T-helper 17 cell (primary cell): ENCODE measurements around the gene CFAP73. TPM values are rescaled to one million over a fixed set of nuclear protein-coding genes. Genes with fewer than 3 reads are reported as not detected.
"Not testable (repeated sequence)": the region's sequence is repeated elsewhere in the genome, so short reads cannot be mapped to it uniquely, and the experiment has no call there.

ENCODE experiments used
- ATAC-seq: fragments of 150-1000 bp; cut with Tn5 transposase; 2 replicates; pipeline ENCODE4 v1.10.0; 2021; ENCODE audit warnings: mild to moderate bottlenecking, moderate library complexity
- DNase-seq, 3 donors: peaks; one replicate each; pipeline versions ENCODE4 v3.0.0 to v3.0.0-alpha.2; 2020 to 2021
- H3K9me3 ChIP-seq: one replicate; pipeline ENCODE4 v1.7.0; 2013; ENCODE audit warnings: low read length, mild to moderate bottlenecking; ENCODE audit not compliant: control insufficient read depth, poor library complexity, severe bottlenecking
- H3K27ac Mint-ChIP-seq: one replicate; pipeline ENCODE4 v1.8.0; 2022; ENCODE audit warnings: mild to moderate bottlenecking, moderate library complexity, mixed read lengths
- H3K27me3 Mint-ChIP-seq: one replicate; pipeline ENCODE4 v1.8.0; 2022; ENCODE audit warnings: mixed read lengths
- H3K36me3 Mint-ChIP-seq: one replicate; pipeline ENCODE4 v1.8.0; 2022; ENCODE audit warnings: low read depth, mixed read lengths
- H3K4me1 Mint-ChIP-seq: one replicate; pipeline ENCODE4 v1.8.0; 2022; ENCODE audit warnings: mild to moderate bottlenecking, mixed read lengths
- H3K4me3 Mint-ChIP-seq: one replicate; pipeline ENCODE4 v1.8.0; 2022; ENCODE audit warnings: mild to moderate bottlenecking, moderate library complexity, mixed read lengths
- total RNA-seq, 4 donors: library from RNA in 2 of 4; stranded (reverse) in 2 of 4; gene quantifications; one replicate each; pipeline ENCODE4 v1.2.3 and lab custom pipeline; 2022 to 2026

Gene CFAP73
- total RNA-seq, 2 donors from 2014 or later: not detected

DNA sequence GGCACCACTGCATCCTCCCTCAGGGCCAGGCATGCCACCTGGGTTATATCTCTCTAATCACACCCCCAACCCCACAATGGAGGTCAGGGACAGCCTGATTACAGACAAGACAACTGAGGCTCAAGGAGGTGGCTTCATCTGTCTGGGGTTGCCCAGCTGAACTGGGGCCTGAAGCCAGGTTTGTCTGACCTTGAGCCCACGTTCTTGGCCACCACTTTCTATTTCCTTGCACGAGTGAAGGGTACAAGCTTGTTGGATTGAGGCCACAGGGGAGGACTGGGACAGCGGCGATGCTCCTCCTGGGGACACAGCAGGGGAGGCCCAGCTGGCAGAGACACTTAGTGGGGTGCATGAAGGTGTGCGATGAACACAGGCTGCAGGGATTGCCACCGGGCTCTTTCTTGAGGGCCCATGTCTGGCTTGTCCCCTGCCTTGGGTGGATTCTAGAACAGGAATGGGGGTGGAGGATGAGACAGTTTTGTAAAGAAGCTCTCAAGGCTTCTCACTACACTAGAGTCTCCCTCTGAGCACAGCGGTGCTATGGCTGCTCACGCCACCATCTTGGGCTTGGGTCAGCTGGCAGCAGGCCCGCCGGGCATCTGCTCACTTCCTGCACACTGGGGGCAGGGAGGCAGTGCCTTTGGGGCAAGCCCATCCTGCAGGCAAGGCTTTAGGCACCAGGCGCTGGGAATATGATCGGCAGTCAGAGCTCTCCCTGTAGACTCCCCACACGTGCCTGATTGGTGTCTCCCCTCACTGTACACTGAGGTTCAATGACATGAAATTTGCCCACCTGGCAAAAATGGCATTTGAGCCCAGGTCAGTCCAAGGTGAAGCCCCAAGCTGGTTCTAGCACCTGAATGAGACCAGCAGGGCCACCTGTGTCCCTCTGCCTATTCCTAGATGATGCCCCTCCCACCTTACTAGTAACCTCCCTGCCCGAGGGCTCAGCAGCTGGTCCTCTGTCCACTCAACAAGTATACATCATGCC, 52.0 kb downstream of the CFAP73 start:
- no peaks in the 10 kb centered on the region for H3K27me3 Mint-ChIP-seq
- H3K27ac Mint-ChIP-seq: no peak overlapping the region
- H3K4me3 Mint-ChIP-seq: no peak overlapping the region
- no peaks in the 10 kb centered on the region for H3K36me3 Mint-ChIP-seq
- H3K4me1 Mint-ChIP-seq: peaks cover 4% of the 10 kb centered on the region
- DNase-seq (no peak), ATAC-seq (no peak)
- no peaks in the 10 kb centered on the region for H3K9me3 ChIP-seq

DNA sequence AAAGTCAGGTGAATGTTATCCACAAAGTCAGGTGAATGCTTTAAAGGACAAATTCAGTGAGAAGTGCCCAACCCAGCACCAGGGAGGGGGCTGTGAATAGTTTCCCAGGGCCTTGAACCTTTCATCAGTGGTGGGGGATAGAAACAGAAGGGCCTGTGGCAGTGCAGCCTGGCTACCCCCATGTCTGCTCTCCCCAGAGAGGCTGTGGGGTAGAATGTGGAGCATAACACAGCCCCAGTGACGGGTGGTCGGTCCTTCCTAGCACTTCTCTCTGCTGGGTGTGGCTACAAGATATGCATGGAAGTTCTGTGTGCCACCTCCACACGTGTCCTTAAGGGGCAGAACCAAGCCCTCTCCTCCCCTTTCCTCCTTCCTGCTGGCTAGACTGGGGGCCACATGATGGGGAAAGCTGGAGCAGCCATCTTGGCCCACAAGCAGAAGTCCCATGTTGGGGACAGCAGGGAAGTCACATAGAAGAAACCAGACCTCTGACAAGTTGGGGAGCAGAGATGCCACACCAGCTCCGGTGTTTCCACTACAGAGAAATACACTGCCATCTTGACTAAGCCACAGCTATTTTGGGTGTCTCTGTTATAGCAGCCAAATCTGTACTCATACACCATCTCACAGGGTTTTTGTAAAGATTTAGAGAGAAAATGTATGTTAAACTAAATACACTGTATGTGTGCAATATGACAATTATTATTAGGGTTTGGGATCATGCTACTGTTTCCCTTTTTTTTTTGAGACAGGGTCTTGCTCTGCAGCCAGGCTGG, 53.0 kb downstream of the CFAP73 start:
- DNase-seq (no peak), ATAC-seq (no peak)
- Mint-ChIP-seq H3K4me1 (peaks cover 5% of the 10 kb centered on the region), H3K27ac (no peak overlapping the region), H3K4me3 (no peak overlapping the region), H3K27me3 (no peaks in the 10 kb centered on the region), H3K36me3 (no peaks in the 10 kb centered on the region)
- H3K9me3 ChIP-seq: no peaks in the 10 kb centered on the region

DNA sequence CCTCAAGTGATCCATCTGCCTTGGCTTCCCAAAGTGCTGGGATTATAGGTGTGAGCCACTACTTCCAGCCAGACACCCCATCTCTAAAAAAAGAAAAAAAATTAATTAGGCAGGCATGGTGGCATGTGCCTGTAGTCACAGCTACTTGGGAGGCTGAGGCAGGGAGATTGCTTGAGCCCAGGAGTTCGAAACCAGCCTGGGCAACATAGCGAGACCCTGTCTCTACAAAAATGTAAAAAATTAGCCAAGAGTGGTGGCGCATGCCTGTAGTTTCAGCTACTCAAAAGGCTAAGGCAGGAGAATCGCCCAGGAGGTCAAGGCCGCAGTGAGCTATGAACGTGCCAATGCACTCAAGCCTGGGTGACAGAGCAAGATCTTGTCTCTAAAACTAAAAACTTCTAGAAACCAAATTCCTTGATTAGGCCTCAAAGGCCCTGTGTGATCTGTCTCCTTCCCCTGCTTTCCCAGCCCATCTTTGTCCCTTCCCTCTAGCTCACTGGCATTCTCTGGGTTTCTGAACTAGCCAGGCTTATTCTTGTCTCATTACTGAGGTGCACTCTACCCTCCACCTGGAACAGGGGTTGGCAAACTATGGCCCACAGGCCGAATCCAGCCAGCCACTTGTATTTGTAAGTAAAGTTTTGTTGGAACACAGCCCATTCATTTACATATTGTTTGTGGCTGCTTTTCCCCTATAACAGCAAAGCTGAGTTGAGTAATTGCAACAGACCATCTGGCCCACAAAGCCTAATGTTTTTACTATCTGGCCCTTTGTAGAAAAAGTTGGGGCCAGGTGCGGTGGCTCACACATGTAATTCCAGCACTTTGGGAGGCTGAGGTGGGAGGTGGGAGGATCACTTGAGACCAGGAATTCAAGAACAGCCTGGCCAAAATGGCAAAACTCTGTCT, 54.6 kb downstream of the CFAP73 start:
- H3K27ac Mint-ChIP-seq: no peak overlapping the region

DNA sequence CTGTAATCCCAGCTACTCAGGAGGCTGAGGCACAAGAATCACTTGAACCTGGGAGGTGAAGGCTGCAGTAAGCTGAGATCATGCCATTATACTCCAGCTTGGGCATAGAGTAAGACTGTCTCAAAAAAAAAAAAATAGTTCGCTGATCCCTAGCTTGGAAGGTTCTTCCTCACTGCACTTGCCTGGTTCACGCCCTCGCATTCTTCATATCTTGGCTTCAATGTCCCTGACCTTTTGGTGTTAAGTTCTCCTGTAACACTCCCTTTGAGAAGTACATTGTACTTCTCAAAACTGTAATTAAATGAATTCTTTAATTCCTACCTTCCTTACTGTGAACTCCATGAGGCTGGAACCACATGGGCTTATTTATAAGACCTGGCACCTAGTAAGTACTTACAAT, 55.3 kb downstream of the CFAP73 start:
- Mint-ChIP-seq H3K27ac (no peak overlapping the region), H3K36me3 (no peaks in the 10 kb centered on the region), H3K27me3 (no peaks in the 10 kb centered on the region), H3K4me3 (no peak overlapping the region), H3K4me1 (peaks cover 17% of the 10 kb centered on the region)
- ATAC-seq (no peak), DNase-seq (no peak)
- H3K9me3 ChIP-seq: no peaks in the 10 kb centered on the region

More for the DNA sequence above, 54.6 kb downstream of the CFAP73 start:
- no peak for ATAC-seq
- H3K9me3 ChIP-seq: no peaks in the 10 kb centered on the region
- Mint-ChIP-seq H3K4me1 (peaks cover 14% of the 10 kb centered on the region), H3K27me3 (no peaks in the 10 kb centered on the region), H3K36me3 (no peaks in the 10 kb centered on the region), H3K4me3 (no peak overlapping the region)
- no peak for DNase-seq

DNA sequence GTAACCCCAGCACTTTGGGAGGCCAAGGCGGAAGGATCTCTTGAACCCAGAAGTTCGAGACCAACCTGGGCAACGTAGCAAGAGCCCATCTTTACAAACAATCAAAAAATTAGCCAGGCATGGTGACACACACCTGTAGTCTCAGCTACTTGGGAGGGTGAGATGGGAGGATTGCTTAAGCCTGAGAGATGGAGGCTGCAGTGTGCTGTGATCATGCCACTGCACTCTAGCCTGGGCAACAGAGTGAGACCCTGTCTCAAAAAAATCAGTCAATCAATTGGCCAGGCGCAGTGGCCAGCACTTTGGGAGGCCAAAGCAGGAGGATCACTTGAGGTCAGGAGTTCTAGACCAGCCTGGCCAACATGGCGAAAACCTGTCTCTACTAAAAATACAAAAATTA, 57.3 kb downstream of the CFAP73 start:
- not testable (repeated sequence) for H3K36me3 Mint-ChIP-seq, H3K9me3 ChIP-seq, DNase-seq, H3K4me3 Mint-ChIP-seq, H3K27me3 Mint-ChIP-seq, ATAC-seq
- H3K4me1 Mint-ChIP-seq: peaks cover 24% of the 10 kb centered on the region
- peak overlapping the region; percentile 95 for H3K27ac Mint-ChIP-seq

DNA sequence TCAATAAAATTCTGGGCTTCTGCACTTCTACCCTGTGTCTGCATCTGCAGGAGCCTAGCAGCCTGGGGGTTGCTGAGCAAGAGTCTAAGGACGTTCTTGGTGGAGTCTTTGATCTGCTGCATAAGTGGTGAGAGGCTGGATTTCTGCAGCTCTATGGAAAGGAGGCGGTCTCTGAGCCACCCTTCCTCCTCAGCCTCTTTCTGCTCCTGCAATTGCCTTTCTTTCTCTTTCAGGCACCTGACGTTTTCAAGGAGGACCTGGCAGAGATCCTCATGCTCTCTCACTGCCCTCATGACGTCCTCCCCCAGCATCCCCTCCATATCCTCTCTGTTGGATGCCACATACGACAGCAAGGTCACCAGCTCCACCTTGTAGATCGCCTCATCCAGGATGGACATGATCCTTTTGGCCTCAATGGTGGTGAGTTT, 58.1 kb downstream of the CFAP73 start:
- no peaks in the 10 kb centered on the region for H3K36me3 Mint-ChIP-seq
- peak; percentile 35 for ATAC-seq
- H3K27me3 Mint-ChIP-seq: no peaks in the 10 kb centered on the region
- no peaks in the 10 kb centered on the region for H3K9me3 ChIP-seq
- H3K4me3 Mint-ChIP-seq: peak overlapping the region; percentile 89
- DNase-seq: no peak
- peaks cover 24% of the 10 kb centered on the region for H3K4me1 Mint-ChIP-seq
- H3K27ac Mint-ChIP-seq: peak overlapping the region; percentile 95

DNA sequence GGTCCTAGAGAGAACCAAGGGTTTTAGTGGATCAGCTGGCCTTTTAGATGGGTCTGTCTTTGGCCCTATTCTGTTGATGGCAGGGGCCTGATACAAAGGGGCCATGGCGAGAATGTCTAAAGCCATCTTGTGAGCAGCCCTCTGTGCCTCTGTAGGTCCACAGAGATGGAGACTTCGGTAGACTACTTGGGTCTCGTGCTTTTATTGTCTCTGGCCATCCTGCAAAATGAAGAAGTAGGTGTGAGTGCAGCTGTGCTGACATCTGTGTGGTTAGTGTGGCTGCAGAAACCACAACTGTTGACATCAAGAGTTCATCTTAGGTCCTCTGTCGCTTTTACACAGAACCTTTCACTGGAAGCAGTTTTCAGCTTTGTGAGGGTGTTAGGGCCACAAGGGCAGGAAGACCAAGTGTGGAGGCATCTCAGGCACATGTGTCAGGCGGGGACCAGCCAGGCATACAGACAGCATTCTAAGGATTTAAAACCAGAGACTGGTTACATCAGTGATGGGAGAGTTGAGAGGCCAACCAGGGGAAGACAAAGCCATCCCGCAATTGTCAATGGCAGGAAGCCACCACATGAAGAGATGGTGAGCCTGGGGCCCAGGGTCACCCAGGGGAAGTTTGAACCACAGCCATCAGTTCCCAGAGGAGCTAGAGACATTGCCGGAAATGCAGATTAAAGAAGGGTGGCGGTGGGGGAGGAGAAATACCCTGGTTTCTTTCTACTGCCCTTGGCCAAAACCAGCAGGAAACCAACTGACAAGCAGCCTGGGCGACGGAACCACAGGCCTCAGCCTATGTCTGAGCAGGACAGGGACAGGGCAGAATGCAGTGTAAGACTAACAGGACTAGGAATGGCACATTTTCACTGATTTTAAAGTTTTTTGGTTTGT, 58.8 kb downstream of the CFAP73 start:
- Mint-ChIP-seq H3K36me3 (no peaks in the 10 kb centered on the region), H3K27me3 (no peaks in the 10 kb centered on the region), H3K27ac (peak overlapping the region; percentile 95), H3K4me1 (peaks cover 24% of the 10 kb centered on the region), H3K4me3 (peak overlapping the region; percentile 89)
- peak; percentile 79 for ATAC-seq
- no peaks in the 10 kb centered on the region for H3K9me3 ChIP-seq
- peak in 2 of 3 donors; percentile 37 to 40 for DNase-seq

Other genes with a start within 250 kb of the CFAP73 start
- 10 to 100 TPM; 16.0 to 16.2 TPM for gene OAS1, start 242.8 kb upstream of the CFAP73 start, total RNA-seq
- 10 to 100 TPM; 26.6 to 28.6 TPM for gene OAS3, start 211.2 kb upstream of the CFAP73 start, total RNA-seq
- gene OAS2, start 171.2 kb upstream of the CFAP73 start, total RNA-seq: 10 to 100 TPM; 35.4 to 45.3 TPM
- gene DTX1, start 93.0 kb upstream of the CFAP73 start, total RNA-seq: 10 to 100 TPM; 20.7 to 27.7 TPM
- under 1 TPM; 0.15 to 0.89 TPM for gene RASAL1, start 14.0 kb upstream of the CFAP73 start, total RNA-seq
- 10 to 100 TPM; 75.9 to 92.5 TPM for gene DDX54, start 35.8 kb downstream of the CFAP73 start, total RNA-seq
- gene RITA1, start 36.0 kb downstream of the CFAP73 start, total RNA-seq: 1 to 10 TPM; 5.1 to 8.6 TPM
- 10 to 100 TPM; 39.9 to 59.0 TPM for gene TPCN1, start 71.7 kb downstream of the CFAP73 start, total RNA-seq
- 10 to 100 TPM; 58.6 to 66.0 TPM for gene SLC8B1, start 185.4 kb downstream of the CFAP73 start, total RNA-seq
- 10 to 100 TPM; 14.0 to 19.0 TPM for gene PLBD2, start 208.9 kb downstream of the CFAP73 start, total RNA-seq